ENCODE data around the gene SCFD2.

SCFD2 gene

DNA sequence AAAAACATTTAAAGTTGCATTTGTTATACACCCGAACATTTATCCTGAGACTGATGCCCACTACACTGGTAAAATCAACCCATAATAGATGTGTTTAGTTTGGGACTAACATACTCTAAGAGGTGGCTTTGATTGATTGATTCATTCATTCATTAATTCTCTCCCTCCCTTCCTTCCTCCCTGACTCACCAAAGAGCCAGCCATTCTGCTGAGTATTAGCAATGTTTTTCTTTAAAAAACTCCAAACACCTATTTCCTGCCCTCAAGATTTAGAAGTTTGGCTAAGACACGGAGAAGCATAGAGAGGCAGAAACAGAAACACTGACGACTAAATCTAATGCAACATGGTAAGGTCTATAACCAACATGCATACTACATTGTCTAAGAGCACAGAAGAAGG, 414.8 kb downstream of the SCFD2 start:
- Histone ChIP-seq H3K4me1 (ENCODE audit: insufficient read depth, low read length) (peaks cover 16% of the 10 kb centered on the region), H3K4me3 (ENCODE audit: low read length) (no peak overlapping the region), H3K9me3 (ENCODE audit: low read length) (no peaks in the 10 kb centered on the region), H3K36me3 (ENCODE audit: insufficient read depth, low read length) (no peaks in the 10 kb centered on the region), H2AFZ (ENCODE audit: low read depth, low read length) (no peak overlapping the region), H3K27me3 (ENCODE audit: insufficient read depth, low read length) (no peaks in the 10 kb centered on the region)

DNA sequence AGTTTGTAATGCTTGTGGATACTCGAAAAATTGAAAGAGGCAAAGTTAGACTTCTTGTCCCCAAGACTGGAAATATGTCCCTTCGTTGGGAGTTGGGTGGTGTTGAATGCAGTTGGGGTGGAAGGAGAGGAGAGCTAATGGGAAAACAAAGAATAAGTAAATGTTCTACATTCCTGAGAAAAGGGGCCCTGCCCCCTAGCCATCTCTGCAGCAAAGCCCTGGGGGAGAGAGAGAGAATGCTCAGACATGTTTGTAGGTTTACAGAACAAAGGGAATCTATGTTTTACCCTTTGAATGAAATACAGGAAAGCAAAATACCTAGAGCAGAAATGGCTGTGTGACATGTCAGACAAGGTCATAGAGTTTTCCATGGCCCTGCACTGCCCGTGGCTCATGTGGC, 415.6 kb downstream of the SCFD2 start:
- Histone ChIP-seq H3K27me3 (ENCODE audit: insufficient read depth, low read length) (no peaks in the 10 kb centered on the region), H3K4me1 (ENCODE audit: insufficient read depth, low read length) (peaks cover 16% of the 10 kb centered on the region), H3K4me3 (ENCODE audit: low read length) (no peak overlapping the region), H3K9me3 (ENCODE audit: low read length) (no peaks in the 10 kb centered on the region), H2AFZ (ENCODE audit: low read depth, low read length) (no peak overlapping the region), H3K36me3 (ENCODE audit: insufficient read depth, low read length) (no peaks in the 10 kb centered on the region)

DNA sequence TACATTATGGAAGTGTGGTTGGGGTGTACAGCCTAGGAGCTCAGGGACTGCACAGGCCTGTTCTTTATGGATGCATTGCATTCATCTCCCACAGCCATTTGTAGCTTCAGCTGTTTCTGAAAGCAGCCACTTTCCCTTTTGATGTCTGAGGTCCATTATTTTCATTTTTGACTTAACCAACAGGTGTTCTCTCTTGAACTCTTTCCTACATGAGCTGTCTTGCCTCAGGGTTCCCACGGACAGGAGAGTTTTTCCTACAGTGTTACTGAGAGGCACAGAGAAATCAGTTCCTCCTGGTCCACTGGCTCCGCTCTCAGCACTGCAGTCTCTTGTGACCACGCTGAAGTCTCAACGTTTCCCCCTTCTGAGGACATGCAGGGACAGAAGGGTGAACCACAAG, 416.5 kb downstream of the SCFD2 start:
- Histone ChIP-seq H3K36me3 (ENCODE audit: insufficient read depth, low read length) (no peaks in the 10 kb centered on the region), H2AFZ (ENCODE audit: low read depth, low read length) (no peak overlapping the region), H3K4me3 (ENCODE audit: low read length) (no peak overlapping the region), H3K27me3 (ENCODE audit: insufficient read depth, low read length) (no peaks in the 10 kb centered on the region), H3K4me1 (ENCODE audit: insufficient read depth, low read length) (peaks cover 13% of the 10 kb centered on the region), H3K9me3 (ENCODE audit: low read length) (no peaks in the 10 kb centered on the region)

DNA sequence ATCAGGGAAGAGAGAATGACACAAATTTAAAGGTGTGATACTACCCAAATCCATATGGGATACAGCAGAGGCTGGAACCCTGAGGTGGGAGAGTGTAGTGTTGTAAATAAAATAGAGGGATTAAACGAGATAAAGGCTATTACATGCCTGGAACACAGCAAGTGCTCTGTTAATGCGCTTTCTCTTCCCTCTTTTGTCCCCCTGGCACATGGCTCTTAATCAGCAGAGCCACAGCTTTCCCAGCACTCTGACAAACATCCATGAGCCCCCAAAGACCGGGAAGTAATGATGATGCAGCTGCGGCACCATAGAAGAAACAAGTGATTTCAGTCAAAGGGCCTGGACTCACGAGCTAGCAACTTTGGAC, 417.8 kb downstream of the SCFD2 start:
- Histone ChIP-seq H2AFZ (ENCODE audit: low read depth, low read length) (no peak overlapping the region), H3K36me3 (ENCODE audit: insufficient read depth, low read length) (no peaks in the 10 kb centered on the region), H3K9me3 (ENCODE audit: low read length) (no peaks in the 10 kb centered on the region), H3K27me3 (ENCODE audit: insufficient read depth, low read length) (no peaks in the 10 kb centered on the region), H3K4me3 (ENCODE audit: low read length) (no peak overlapping the region), H3K4me1 (ENCODE audit: insufficient read depth, low read length) (peaks cover 11% of the 10 kb centered on the region)

DNA sequence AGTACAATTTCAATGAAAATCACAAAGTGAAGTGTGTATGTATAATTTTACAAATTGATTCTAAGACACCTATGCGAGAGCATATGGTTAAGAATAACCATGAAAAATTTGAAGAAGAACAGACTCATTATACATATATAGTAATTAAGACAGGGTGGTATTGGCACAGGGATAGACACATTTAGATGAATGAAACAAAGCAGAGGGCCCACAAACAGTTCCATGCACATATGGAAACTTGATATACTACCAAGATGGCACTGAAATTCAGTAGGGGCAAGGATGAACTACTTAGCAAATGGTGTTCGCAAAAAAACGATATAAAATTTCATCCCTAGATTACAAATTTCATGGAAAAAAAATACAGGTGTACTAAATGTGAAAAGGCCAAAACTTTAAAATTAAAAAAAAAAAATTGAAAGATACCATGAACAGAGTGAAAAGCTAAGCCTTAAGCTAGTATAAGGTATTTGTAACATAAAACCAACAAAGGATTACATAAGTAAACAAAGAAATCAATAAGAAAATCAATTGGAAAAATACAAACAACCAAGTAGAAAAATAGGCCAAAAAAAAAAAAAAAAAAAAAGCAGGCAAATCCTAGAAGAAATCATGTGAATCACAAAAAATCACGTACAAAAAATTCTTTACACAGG, 418.3 kb downstream of the SCFD2 start:
- H2AFZ ChIP-seq (ENCODE audit: low read depth, low read length): no peak overlapping the region
- H3K36me3 ChIP-seq (ENCODE audit: insufficient read depth, low read length): no peaks in the 10 kb centered on the region
- no peak overlapping the region for H3K4me3 ChIP-seq (ENCODE audit: low read length)
- no peaks in the 10 kb centered on the region for H3K27me3 ChIP-seq (ENCODE audit: insufficient read depth, low read length)
- H3K4me1 ChIP-seq (ENCODE audit: insufficient read depth, low read length): peaks cover 11% of the 10 kb centered on the region
- no peaks in the 10 kb centered on the region for H3K9me3 ChIP-seq (ENCODE audit: low read length)

DNA sequence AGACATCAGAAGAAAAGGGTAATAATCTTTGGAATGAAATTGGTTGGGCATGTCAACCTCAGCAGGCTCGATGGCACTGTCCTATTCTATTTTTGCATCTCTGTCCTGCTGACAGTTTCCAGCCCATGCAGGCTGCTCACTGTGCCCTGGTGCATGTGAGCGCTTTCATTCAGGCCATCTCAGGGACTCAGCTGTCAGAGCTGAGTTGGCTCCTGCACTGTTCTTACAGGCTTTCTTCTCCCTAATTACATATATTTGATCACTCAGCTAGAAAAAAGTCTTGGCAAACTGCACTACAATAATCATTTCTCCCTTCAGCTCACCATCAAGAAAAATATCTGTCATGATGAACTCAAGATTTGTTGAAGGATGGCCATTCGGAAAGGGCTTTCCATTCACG, 419.0 kb downstream of the SCFD2 start:
- H3K4me1 ChIP-seq (ENCODE audit: insufficient read depth, low read length): peaks cover 11% of the 10 kb centered on the region
- H3K36me3 ChIP-seq (ENCODE audit: insufficient read depth, low read length): no peaks in the 10 kb centered on the region
- no peaks in the 10 kb centered on the region for H3K27me3 ChIP-seq (ENCODE audit: insufficient read depth, low read length)
- H2AFZ ChIP-seq (ENCODE audit: low read depth, low read length): no peak overlapping the region
- H3K4me3 ChIP-seq (ENCODE audit: low read length): no peak overlapping the region
- no peaks in the 10 kb centered on the region for H3K9me3 ChIP-seq (ENCODE audit: low read length)

DNA sequence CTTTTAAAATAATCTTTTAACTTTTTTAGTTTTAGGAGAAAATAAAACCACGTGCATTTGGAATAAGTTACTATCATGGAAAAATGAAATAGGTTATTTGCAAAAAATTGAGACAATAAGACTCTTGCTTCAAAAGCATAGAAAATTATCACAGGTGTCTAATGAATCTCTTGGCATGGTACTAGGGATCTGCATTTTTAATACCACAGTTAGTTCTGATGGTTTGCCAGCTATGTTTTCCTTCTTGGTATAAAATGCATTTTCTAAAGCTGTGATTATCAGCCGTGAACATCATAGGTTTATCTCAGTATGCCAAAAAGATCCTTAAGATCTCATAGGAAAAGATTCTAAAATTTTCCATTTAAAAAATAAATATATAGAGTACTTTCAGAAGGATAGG, 419.9 kb downstream of the SCFD2 start:
- H3K9me3 ChIP-seq (ENCODE audit: low read length): no peaks in the 10 kb centered on the region
- H3K4me1 ChIP-seq (ENCODE audit: insufficient read depth, low read length): peaks cover 11% of the 10 kb centered on the region
- no peaks in the 10 kb centered on the region for H3K27me3 ChIP-seq (ENCODE audit: insufficient read depth, low read length)
- H3K36me3 ChIP-seq (ENCODE audit: insufficient read depth, low read length): no peaks in the 10 kb centered on the region
- no peak overlapping the region for H2AFZ ChIP-seq (ENCODE audit: low read depth, low read length)
- H3K4me3 ChIP-seq (ENCODE audit: low read length): no peak overlapping the region

DNA sequence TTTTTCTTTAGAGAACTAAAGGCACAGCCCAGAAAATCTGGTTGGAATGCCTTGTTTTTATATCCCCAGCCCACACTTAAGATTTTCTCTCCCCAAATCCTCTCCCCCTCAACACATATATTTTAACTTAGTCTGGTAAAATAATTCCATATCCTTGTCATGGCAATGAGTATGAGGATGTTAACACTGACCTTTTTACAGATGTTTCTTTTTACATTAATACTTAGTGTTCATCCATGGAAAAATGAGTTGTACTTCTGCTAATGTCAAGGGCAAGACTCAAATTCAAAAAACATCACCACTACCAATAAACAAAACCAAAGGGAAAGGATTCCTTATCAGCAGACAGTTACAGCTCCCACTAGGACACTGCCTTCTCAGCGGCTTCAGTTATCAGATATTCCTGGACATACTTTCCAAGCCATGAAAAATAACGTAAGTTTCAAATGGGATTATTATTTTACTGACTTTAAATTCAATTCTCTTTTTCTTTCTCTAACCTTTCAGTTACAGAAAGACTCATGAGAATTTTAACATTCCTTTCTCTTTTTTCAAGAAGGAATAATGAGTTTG, 420.4 kb downstream of the SCFD2 start:
- H3K4me3 ChIP-seq (ENCODE audit: low read length): no peak overlapping the region
- H2AFZ ChIP-seq (ENCODE audit: low read depth, low read length): no peak overlapping the region
- peaks cover 11% of the 10 kb centered on the region for H3K4me1 ChIP-seq (ENCODE audit: insufficient read depth, low read length)
- H3K36me3 ChIP-seq (ENCODE audit: insufficient read depth, low read length): no peaks in the 10 kb centered on the region
- no peaks in the 10 kb centered on the region for H3K9me3 ChIP-seq (ENCODE audit: low read length)
- no peaks in the 10 kb centered on the region for H3K27me3 ChIP-seq (ENCODE audit: insufficient read depth, low read length)

DNA sequence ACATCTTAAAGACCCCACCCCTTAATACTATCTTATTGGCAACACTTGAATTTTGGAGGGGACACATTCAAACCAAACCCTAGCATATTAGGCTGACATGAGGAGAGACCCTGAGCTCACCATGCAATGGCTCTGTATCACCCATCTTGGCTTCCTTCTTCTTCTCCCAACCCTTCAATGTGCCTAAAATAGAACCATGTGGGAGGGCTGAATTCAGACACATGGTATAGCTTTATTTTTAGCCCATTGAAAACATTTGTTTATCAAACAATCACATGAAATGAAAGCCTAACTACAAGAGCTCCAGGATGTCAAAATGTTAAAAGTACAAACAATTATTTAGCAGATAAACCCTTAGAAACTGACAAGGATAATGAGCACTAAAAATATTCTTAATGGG, 422.2 kb downstream of the SCFD2 start:
- Histone ChIP-seq H3K27me3 (ENCODE audit: insufficient read depth, low read length) (no peaks in the 10 kb centered on the region), H3K9me3 (ENCODE audit: low read length) (no peaks in the 10 kb centered on the region), H3K36me3 (ENCODE audit: insufficient read depth, low read length) (no peaks in the 10 kb centered on the region), H2AFZ (ENCODE audit: low read depth, low read length) (no peak overlapping the region), H3K4me1 (ENCODE audit: insufficient read depth, low read length) (peaks cover 8% of the 10 kb centered on the region), H3K4me3 (ENCODE audit: low read length) (no peak overlapping the region)

DNA sequence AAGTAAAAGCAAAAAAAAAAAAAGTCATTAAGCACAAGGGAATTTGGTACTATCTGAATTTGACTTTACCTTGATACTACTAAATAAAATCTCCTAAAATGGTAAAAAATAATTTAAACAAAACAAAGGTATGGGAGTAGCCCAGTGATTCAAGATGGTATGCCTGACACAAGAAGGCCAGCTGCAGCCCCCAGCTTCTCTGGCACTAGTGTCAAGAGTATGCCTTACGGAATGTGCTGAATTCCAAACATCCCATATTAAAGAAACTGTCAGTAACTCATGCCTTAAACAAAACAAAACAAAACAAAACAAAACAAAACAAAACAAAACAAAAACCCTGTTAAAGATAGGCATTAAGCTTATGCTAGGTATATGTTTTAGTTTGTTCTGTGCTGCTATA, 422.9 kb downstream of the SCFD2 start:
- Histone ChIP-seq H3K4me3 (ENCODE audit: low read length) (no peak overlapping the region), H3K4me1 (ENCODE audit: insufficient read depth, low read length) (peaks cover 8% of the 10 kb centered on the region), H3K9me3 (ENCODE audit: low read length) (no peaks in the 10 kb centered on the region), H3K27me3 (ENCODE audit: insufficient read depth, low read length) (no peaks in the 10 kb centered on the region), H2AFZ (ENCODE audit: low read depth, low read length) (no peak overlapping the region), H3K36me3 (ENCODE audit: insufficient read depth, low read length) (no peaks in the 10 kb centered on the region)

DNA sequence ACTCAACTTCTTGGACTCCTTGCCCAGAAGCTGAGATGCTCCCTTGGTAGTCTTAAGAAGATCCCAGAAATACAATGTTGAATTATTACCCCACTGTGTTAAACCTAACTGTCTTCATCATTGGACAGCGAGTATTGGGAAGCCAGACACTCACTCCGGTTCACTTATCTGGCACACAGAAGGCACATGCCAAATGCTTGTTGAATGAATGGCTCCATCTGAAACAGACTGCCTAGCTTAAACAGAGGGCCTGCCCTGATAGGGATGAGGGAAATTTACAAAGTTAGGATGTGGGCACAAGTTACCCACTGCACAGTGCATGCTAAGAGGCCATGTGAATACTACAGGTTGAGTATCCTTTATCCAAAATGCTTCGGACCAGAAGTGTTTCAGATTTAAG, 424.4 kb downstream of the SCFD2 start:
- Histone ChIP-seq H3K4me3 (ENCODE audit: low read length) (no peak overlapping the region), H3K4me1 (ENCODE audit: insufficient read depth, low read length) (peaks cover under 1% of the 10 kb centered on the region), H3K36me3 (ENCODE audit: insufficient read depth, low read length) (no peaks in the 10 kb centered on the region), H3K9me3 (ENCODE audit: low read length) (no peaks in the 10 kb centered on the region), H2AFZ (ENCODE audit: low read depth, low read length) (no peak overlapping the region), H3K27me3 (ENCODE audit: insufficient read depth, low read length) (no peaks in the 10 kb centered on the region)

DNA sequence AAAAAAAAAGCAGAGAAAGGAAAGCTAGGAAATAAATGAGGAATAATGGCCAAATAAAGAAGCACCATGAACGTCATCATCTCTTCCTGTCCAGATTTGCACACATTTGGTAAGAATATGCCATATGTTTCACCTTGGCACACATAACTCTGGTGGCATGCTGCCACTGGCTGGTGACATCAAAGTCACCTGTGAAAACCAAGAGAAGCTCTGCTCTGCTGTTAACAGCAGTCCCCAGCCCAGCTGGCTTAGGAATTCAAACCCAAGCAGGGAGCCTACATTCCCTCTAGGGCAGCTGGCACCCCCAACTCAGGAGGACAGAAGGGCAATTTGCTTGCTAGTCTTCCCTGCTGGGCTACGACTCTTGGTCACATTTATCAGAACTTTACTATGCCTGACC, 426.1 kb downstream of the SCFD2 start:
- Histone ChIP-seq H3K27me3 (ENCODE audit: insufficient read depth, low read length) (no peaks in the 10 kb centered on the region), H2AFZ (ENCODE audit: low read depth, low read length) (no peak overlapping the region), H3K9me3 (ENCODE audit: low read length) (no peaks in the 10 kb centered on the region), H3K4me1 (ENCODE audit: insufficient read depth, low read length) (no peaks in the 10 kb centered on the region), H3K4me3 (ENCODE audit: low read length) (no peak overlapping the region), H3K36me3 (ENCODE audit: insufficient read depth, low read length) (no peaks in the 10 kb centered on the region)

DNA sequence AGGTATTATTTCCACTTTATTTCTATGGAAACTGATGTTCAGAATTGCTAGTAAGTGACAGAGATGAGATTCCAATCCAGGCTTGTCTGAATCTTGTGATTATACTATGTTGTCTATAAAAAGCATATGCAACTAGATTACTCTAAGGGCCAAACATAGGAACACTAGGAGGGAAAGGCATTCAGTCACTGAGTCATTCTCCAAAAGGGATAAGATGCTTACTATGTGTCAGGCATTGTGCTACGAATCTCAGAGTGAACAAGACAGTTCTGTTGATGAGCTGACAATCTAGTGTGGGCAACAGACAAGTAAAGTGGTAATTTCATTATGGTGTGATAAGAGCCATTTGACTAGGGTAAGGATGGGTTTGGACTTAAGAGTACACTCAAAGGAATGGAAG, 426.5 kb downstream of the SCFD2 start:
- Histone ChIP-seq H3K4me3 (ENCODE audit: low read length) (no peak overlapping the region), H3K27me3 (ENCODE audit: insufficient read depth, low read length) (no peaks in the 10 kb centered on the region), H2AFZ (ENCODE audit: low read depth, low read length) (no peak overlapping the region), H3K36me3 (ENCODE audit: insufficient read depth, low read length) (no peaks in the 10 kb centered on the region), H3K4me1 (ENCODE audit: insufficient read depth, low read length) (no peaks in the 10 kb centered on the region), H3K9me3 (ENCODE audit: low read length) (no peaks in the 10 kb centered on the region)

DNA sequence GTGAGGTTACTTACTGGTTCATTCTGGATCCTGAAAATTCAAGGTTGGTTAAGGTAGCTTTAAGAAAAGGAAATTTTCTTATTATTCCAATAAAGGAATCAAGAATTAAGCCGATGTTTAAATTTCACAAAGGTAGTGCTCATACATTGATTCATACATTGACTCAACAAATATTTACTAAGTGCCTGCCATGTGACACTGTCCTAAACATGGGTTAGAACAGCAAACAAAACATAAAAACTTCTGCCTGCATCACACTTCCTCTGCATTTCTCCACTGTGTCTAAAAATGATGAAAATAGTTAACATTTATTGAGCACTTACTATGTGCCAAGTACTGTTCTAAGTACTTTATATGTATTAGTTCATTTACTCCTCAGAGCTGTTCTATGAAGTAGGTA, 428.0 kb downstream of the SCFD2 start:
- Histone ChIP-seq H3K27me3 (ENCODE audit: insufficient read depth, low read length) (no peaks in the 10 kb centered on the region), H2AFZ (ENCODE audit: low read depth, low read length) (no peak overlapping the region), H3K4me3 (ENCODE audit: low read length) (no peak overlapping the region), H3K4me1 (ENCODE audit: insufficient read depth, low read length) (no peaks in the 10 kb centered on the region), H3K36me3 (ENCODE audit: insufficient read depth, low read length) (no peaks in the 10 kb centered on the region), H3K9me3 (ENCODE audit: low read length) (no peaks in the 10 kb centered on the region)
